ENCODE results near the gene PLCL1. TPM values are rescaled to one million over a fixed set of nuclear protein-coding genes. Genes with fewer than 3 reads are reported as not detected.

PLCL1 gene
- total RNA-seq, 6 donors from 2014 or later, result 5.3 to 17.0 (median 8.1) TPM

DNA sequence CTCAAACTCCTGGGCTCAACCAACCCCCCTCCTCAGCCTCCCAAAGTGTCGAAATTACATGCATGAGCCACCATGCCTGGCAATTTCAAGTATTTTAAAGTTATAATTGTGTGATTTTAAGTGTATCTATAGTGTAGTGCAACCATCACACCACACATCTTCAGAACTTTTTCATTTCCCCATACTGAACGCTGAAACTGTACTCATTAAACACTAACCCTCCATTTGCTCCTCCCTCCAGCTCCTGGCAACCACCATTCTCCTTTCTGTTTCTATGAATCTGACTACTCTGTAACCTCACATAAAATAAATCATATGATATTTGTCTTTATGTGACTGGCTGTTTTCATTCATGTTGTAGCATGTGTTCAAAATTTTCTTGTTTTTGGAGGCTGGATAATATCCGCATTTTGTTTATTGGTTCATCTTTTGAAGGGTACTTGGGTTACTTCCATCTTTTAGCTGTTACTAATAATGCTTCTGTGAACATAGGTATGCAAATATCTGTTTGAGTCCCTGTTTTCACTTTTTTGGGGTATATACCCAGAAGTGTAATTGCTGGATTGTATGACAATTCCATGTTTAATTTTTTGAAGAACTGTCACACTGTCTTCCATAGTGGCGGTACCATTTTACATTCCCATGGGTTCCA is 188.2 kb downstream of the PLCL1 start:
- DNase-seq (no peak), ATAC-seq (ENCODE audit: low FRiP score in 2 of 2) (no peak)
- no peaks in the 10 kb centered on the region for H3K27me3 ChIP-seq
- no peak for TF ChIP-seq POLR2AphosphoS5 (IDR thresholded peaks at IDR 0.05)
- TF ChIP-seq, protein P1, sequence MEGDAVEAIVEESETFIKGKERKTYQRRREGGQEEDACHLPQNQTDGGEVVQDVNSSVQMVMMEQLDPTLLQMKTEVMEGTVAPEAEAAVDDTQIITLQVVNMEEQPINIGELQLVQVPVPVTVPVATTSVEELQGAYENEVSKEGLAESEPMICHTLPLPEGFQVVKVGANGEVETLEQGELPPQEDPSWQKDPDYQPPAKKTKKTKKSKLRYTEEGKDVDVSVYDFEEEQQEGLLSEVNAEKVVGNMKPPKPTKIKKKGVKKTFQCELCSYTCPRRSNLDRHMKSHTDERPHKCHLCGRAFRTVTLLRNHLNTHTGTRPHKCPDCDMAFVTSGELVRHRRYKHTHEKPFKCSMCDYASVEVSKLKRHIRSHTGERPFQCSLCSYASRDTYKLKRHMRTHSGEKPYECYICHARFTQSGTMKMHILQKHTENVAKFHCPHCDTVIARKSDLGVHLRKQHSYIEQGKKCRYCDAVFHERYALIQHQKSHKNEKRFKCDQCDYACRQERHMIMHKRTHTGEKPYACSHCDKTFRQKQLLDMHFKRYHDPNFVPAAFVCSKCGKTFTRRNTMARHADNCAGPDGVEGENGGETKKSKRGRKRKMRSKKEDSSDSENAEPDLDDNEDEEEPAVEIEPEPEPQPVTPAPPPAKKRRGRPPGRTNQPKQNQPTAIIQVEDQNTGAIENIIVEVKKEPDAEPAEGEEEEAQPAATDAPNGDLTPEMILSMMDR (IDR thresholded peaks at IDR 0.05), result no peak
- TF ChIP-seq EP300 (IDR thresholded peaks at IDR 0.05), result no peak
- TF ChIP-seq POLR2A (IDR thresholded peaks at IDR 0.05), result no peak
- H3K27ac ChIP-seq, result no peak overlapping the region
- H3K4me1 ChIP-seq, result no peaks in the 10 kb centered on the region
- H3K4me3 ChIP-seq, result no peak overlapping the region
- 85 to 88% methylated on average over 4 of the region's 4 CpGs for WGBS, 2 donors
- H3K36me3 ChIP-seq, result no peaks in the 10 kb centered on the region
- no peaks in the 10 kb centered on the region for H3K9me3 ChIP-seq

DNA sequence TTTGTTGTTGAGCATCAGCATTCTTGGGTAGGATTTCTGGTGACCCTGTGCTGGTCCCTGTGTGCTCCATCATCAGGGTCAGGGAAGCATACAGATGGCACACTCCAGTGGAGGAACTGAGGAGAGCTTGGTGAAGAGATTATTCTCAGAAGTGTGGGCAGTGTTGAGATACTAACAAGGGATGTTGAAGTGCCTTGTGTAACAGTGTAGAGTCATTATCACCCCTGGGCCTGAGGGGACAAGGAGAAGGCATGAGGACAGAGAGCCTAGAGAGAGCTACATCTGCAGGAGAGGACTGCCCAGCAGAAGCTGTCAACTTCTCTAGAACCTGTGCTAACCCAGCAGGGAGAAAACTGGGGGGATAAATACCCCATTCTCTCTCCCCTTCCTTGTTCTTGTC is 189.0 kb downstream of the PLCL1 start:
- H3K9me3 ChIP-seq, result no peaks in the 10 kb centered on the region
- H3K27ac ChIP-seq, result no peak overlapping the region
- DNase-seq (no peak), ATAC-seq (ENCODE audit: low FRiP score in 2 of 2) (no peak)
- TF ChIP-seq EP300 (IDR thresholded peaks at IDR 0.05) (no peak), POLR2A (IDR thresholded peaks at IDR 0.05) (no peak), POLR2AphosphoS5 (IDR thresholded peaks at IDR 0.05) (no peak)
- TF ChIP-seq, protein P1 (IDR thresholded peaks at IDR 0.05), result no peak
- no peaks in the 10 kb centered on the region for H3K27me3 ChIP-seq
- H3K36me3 ChIP-seq, result no peaks in the 10 kb centered on the region
- no peak overlapping the region for H3K4me3 ChIP-seq
- H3K4me1 ChIP-seq, result no peaks in the 10 kb centered on the region

GRCh38 chr2:197993830-197994229 is 189.4 kb downstream of the PLCL1 start:
- no peaks in the 10 kb centered on the region for H3K27me3 ChIP-seq
- DNase-seq, result no peak
- no peak overlapping the region for H3K4me3 ChIP-seq
- no peak for TF ChIP-seq POLR2AphosphoS5 (IDR thresholded peaks at IDR 0.05)
- H3K27ac ChIP-seq, result no peak overlapping the region
- no peaks in the 10 kb centered on the region for H3K4me1 ChIP-seq
- WGBS, 2 donors, result 76 to 81% methylated on average over 2 of the region's 2 CpGs
- no peaks in the 10 kb centered on the region for H3K36me3 ChIP-seq
- no peaks in the 10 kb centered on the region for H3K9me3 ChIP-seq
- no peak for ATAC-seq (ENCODE audit: low FRiP score in 2 of 2)

DNA sequence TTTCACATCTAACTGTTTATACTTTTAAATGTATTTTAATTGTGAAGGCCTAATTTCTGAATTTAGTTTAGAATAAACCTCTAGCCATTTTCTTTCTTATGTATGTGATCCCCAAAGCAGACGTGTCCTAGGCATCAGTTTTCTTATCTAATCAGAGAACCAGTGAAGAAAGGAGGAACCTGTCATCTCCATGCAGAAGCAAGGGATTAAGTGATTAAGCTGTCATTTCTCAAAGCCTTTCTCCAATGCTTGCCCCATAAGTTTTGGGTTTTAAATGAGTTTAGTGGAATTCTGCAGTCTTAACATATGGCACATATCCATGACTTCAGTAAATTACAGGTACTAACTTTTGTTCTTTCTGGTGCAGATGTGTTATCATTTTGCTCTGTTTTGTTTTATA is 190.4 kb downstream of the PLCL1 start:
- H3K4me1 ChIP-seq, result no peaks in the 10 kb centered on the region
- no peak for DNase-seq
- 81 to 90% methylated on average over 1 of the region's 1 CpG for WGBS, 2 donors
- no peaks in the 10 kb centered on the region for H3K36me3 ChIP-seq
- H3K4me3 ChIP-seq, result no peak overlapping the region
- TF ChIP-seq, protein P1 (IDR thresholded peaks at IDR 0.05), result no peak
- no peaks in the 10 kb centered on the region for H3K9me3 ChIP-seq
- no peak overlapping the region for H3K27ac ChIP-seq
- no peak for ATAC-seq (ENCODE audit: low FRiP score in 2 of 2)
- H3K27me3 ChIP-seq, result no peaks in the 10 kb centered on the region

DNA sequence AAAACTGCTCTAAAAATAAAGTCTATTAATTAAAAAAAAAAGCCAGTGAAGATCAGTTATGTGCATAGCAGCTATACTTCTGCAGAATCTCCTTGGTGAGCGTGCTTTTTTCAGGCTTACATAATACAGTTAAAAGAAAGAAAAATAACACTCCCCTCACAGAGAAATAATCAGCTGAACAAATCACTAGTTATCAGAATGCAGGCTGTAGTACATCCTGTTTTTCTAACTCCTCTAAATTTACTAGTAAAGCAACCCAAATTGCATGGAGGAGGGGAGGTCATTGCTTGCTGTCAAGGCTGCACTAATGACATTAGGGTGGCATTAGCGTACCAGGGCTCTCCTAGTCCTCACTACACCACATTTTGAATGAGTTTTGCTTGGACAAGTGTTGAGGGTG is 192.2 kb downstream of the PLCL1 start:
- no peaks in the 10 kb centered on the region for H3K4me1 ChIP-seq
- 77 to 78% methylated on average over 2 of the region's 2 CpGs for WGBS, 2 donors
- ATAC-seq (ENCODE audit: low FRiP score in 2 of 2) (no peak), DNase-seq (no peak)
- H3K9me3 ChIP-seq, result no peaks in the 10 kb centered on the region
- no peak overlapping the region for H3K27ac ChIP-seq
- no peaks in the 10 kb centered on the region for H3K27me3 ChIP-seq
- H3K36me3 ChIP-seq, result no peaks in the 10 kb centered on the region
- TF ChIP-seq, protein P1 (IDR thresholded peaks at IDR 0.05), result no peak
- TF ChIP-seq POLR2A (IDR thresholded peaks at IDR 0.05), result no peak
- no peak for TF ChIP-seq POLR2AphosphoS5 (IDR thresholded peaks at IDR 0.05)
- TF ChIP-seq EP300 (IDR thresholded peaks at IDR 0.05), result no peak
- H3K4me3 ChIP-seq, result peak overlapping the region in 1 of 4 donors; percentile 25
